ENCODE measurements around the gene SELP.
A peak's percentile ranks its signal among the peaks of the same experiment; 100 is the strongest.

SELP gene

GRCh38 chr1:169624122-169624521 lies 5.8 kb downstream of the SELP start:
- no peak for DNase-seq
- intact Hi-C loops (cut with DNase I), result no loop called here

DNA sequence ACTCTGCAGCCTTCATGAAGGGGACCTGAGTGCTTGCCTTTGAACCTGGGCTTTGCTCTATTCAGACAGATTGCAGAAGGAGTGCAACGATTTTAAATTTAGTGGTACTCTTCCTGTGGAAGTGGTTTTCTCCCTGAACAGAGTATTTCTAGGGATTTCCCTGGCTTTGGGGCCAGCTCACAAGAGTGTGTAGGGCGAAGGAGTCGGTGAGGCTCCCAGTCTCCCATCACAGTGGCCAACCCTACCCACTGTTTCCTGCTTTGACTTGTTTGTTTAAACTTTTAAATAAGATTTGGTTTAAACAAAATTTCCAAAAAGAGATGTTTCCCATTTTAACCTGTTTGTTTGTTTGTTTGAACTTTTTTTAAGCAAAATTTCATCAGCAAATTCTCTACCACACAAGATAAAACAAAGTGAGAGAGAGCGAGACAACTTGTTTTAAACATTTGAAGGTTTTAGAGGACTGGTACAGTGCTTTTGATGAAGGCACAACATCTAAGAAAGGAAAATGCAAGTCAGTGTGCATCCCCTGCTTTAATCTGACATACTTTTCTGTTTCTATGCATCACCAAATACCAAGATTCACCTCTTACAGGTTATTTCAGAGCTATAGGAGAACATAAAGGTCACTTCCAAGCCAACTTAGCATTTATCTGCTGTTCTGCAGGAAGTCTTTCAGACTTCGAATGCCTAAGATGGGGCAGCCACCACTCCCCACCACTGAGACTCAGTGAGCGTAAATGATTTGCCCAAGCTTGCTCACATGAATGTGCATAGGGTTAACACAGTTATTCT lies 6.6 kb downstream of the SELP start:
- intact Hi-C loops (cut with DNase I), result no loop called here

DNA sequence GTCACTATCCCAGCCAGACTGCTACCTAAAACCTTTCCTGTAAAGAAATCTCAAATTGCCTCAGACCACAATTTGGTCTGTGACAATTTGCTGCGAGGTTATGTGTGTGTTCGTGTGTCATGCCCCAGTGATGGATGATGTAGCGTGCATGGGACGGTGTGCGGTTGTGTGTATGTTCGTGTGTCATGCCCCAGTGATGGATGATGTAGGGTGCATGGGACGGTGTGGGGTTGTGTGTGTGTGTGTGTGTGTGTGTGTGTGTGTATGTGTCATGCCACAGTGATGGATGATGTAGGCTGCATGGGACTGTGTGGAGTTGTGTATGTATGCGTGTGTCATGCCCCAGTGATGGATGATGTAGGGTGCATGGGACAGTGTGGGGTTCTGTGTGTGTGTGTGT lies 9.4 kb downstream of the SELP start:
- DNase-seq, result no peak
- intact Hi-C loops (cut with DNase I), result no loop called here

More for the DNA sequence above, 6.6 kb downstream of the SELP start:
- no peak for DNase-seq

GRCh38 chr1:169618367-169618766 lies 11.6 kb downstream of the SELP start:
- intact Hi-C loops (cut with DNase I), result no loop called here
- no peak for DNase-seq

GRCh38 chr1:169615803-169616202 lies 14.1 kb downstream of the SELP start:
- intact Hi-C loops (cut with DNase I), result no loop called here
- DNase-seq, result no peak

DNA sequence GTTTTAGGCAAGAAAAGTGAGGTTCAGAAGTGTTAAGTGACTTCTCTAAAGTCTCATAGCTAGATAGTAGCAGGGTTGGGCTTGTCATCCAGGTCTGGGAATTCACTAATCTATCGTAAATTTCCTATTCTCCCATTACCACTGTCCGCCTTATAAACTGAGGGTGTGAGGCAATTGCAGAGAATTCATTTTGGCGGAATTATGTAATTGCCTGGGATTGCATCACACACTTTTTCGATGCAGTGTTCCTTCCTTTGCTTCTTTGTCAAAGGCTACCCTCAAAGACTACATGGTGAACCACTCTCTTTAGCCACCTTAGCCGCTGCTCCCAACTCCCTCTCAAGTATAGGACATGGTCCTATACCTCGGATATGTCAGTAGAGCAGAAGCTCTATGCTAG lies 19.1 kb downstream of the SELP start:
- DNase-seq, result no peak
- intact Hi-C loops (cut with DNase I), result no loop called here

GRCh38 chr1:169610108-169610507 lies 19.8 kb downstream of the SELP start:
- DNase-seq, result no peak
- intact Hi-C loops (cut with DNase I), result no loop called here

- no peak for DNase-seq
- intact Hi-C loops (cut with DNase I), result no loop called here
Measured at GRCh38 chr1:169608226-169608625, 21.7 kb downstream of the SELP start.

GRCh38 chr1:169604781-169605560 lies 25.0 kb downstream of the SELP start:
- DNase-seq, result peak in 22 of 42 donors; percentile 3 to 65 (median 20)
- intact Hi-C loops (cut with DNase I), result loop anchor here (5.0 kb wide), 1 partner anchor 107 kb away; the partner anchor contains the start of gene SELL

DNA sequence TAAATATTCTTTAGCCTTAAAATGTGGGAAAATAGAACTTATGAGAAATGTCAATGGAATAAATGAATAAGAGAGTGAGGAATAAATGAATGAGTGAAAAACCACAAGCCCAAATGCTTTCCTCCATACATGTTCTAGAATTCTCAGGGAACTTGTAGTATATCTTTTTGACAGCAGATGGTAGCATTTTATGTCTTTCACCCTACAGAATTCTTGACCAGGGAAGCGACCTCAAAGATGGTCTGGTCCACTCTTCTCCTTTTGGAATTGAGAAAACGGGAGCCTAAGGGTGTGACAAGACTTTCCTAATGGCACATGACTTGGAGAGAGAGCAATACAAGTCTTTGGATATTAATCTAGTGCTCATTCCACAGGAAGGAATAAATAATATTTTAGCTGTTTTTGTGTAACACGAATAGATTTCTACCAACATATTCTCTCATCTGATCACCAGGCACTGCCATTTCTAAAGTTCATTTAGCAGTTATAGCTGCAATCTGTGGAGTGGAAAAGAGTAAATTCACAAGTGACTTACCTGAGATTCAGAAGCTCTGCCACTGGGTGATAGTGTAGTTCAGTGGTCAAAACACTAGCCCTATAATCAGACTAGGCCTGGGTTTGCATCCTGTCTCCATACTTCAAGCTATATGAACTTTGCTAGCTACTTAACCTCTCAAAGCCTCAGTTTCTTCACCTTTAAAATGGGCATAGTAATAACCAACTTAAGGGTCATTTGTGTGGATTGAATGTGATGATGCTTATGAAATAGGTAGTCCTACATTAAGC lies 28.6 kb downstream of the SELP start:
- peak in 2 of 42 donors; percentile 16 to 36 for DNase-seq
- intact Hi-C loops (cut with DNase I), result loop anchor here (5.0 kb wide), 1 partner anchor 111 kb away; the partner anchor contains the start of gene SELL

DNA sequence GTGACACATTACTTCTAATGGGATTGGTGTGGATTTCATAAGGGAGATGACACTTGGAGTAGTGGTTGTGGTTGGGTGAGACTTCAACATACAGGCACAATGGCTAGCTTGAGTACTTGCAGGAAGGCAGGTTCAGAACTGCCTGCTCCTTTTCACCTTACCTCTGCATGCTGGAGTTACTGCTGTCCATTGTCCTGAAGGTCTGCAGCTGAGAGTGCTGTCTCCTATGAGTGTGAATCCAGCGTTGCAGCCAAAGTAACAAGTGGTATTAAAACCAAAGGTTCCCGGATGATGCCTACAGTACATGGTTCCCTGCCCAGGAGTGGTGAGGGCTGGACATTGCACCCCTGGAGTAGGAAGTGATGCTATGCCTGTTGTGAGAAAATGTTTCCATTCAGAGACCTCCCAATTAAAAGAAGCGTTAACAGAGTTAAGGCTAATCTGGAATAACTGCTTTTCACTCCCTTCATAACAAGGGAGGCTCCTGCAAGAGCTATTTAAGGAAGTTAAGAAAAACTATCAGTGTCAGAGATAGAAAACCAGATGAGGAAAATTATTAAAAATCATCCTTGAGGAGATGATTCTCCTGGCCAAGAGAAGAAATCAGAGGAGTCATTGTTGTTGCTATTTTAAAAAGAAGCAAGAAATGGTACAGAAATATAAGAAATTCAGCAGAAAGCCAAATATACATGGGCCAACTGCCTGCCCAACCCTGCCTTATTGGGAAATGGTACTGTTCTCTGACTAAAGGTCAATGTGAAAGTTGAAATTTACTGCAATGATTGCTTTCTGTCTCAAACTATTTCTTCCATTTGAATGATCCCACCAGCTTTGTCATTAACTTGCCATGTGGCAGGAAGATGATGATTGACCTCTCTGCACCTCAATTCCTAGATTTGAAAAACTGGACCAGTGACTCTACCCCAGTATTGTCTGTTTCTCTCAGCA lies 33.9 kb downstream of the SELP start:
- DNase-seq, result no peak

GRCh38 chr1:169594391-169594790 lies 35.5 kb downstream of the SELP start:
- intact Hi-C loops (cut with DNase I), result no loop called here

More for the DNA sequence above, 33.9 kb downstream of the SELP start:
- intact Hi-C loops (cut with DNase I), result no loop called here

GRCh38 chr1:169590932-169591331 lies 39.0 kb downstream of the SELP start:
- no peak for DNase-seq
- intact Hi-C loops (cut with DNase I), result no loop called here

More at GRCh38 chr1:169594391-169594790, 35.5 kb downstream of the SELP start:
- no peak for DNase-seq

DNA sequence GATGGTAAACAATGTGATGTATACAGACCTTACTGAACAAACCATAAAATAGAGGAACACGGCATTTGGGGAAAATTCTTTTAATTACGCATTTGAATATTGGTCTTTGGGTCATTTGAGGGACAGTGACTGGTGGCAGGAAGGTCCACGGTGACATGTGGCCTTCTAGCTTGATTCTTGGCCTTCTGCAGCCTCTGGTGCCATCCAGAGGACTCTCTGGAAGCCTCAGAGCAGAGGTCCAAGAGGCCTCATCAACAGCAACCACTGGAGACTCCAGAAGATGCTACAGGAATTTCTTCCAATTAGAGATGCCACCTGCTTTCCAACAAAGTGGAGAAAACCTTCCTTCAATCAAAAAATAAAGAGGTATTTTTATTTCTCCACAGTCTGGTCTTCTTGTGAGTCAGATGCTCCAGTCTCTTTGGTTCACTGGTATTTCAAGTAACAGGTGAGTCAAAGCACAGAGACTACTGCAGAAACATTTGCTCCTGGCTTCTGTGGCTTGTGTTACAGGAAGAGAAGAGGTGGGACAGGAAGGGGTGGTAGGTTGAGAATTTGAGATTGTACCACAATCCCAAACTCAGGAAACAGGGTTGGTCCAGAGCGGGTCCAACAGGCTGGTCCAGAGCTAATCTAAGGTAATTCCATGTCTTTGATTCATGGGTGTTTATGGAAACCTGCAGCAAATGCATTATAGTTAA lies 41.0 kb downstream of the SELP start:
- intact Hi-C loops (cut with DNase I), result no loop called here
- no peak for DNase-seq

DNA sequence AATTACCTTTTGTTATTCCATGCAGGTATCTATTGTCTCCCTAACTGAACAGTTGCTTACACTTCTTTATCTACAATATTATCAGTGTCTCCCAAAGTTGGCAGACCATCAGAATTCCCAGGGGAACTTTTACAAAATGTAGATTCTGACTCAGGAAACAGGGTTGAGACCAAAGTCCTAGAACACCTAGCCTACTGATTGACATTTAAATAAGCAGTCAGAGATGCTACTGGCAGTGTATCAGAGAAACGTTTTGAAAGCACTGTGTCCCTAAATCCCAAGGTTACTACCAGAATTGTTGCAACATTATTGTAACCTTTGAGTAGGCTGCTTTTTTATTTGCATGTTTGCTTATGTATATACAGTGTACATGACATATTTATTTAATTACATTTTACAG lies 41.8 kb downstream of the SELP start:
- intact Hi-C loops (cut with DNase I), result no loop called here
- DNase-seq, result no peak

DNA sequence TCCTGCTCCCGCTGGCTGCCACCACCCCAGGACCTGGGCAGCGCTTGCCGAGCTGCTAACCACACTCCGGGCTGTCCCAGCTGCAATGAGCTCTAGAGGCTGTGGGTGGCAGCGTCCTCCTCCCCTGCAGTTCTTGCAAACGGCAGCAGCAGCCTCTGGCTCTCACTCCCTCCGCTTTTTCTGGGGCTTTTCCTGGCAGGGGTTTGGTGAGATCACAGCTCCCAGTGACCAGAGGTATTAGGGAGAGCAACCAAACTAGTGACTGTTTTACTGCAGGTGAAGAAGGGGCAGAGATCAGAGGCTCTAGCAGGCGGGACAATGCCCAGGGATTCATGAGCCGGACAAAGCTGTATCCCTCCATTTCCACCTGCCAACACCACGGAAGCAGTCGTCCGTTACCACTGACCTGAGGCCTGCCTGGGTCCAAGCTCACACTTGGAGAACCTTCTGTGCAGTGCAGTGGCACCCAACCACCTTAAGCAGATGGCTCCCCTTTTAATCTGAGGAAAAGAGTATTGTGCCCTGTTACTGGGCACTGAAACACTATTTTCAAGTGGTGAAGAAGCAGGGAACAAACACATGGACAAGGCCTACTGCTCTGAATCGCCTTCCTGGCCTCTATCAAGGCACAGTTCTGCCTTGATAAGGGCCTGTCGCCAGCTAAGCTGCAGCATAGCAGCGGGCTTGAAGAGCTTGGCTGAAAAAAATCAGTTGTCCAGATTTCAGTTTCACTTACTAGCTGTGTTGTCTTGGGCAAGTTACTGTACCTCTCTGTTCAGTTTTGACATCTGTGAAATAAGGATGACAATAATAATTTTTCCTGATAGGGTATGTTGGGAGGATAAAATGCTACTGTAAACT lies 43.3 kb downstream of the SELP start, which contains the start of gene F5:
TSS of gene F5 (minus strand) at position 87 of the 861 bp plus-strand sequence. CDS start 95 bp downstream, outside the sequence.
- intact Hi-C loops (cut with DNase I), result no loop called here
- DNase-seq, result peak; percentile 59 to 92 (median 79)

DNA sequence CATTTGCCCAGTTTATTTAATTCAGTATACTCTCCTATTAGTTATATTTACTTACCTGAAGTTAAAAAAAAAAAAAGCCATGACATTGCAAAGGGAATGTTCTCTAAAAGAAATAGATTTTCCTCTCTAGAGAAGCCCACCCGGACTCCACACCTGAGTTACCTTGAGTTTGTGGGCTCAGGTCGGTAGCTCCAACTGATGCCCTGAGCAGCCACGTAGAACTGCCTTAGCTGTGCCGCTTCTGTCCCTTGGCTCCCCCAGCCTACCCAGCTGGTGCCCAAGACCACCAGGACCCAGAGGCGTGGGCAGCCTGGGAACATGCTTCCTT lies 43.9 kb downstream of the SELP start:
- intact Hi-C loops (cut with DNase I), result no loop called here
- DNase-seq, result no peak
